H1 (cell line): ENCODE results near the gene NUDT19. TPM values are rescaled to one million over a fixed set of nuclear protein-coding genes. Genes with fewer than 3 reads are reported as not detected.
A peak's percentile ranks its signal among the peaks of the same experiment; 100 is the strongest.

Source experiments
- CTCF ChIA-PET: fragments of 300-600 bp; sonication (Branson Sonifier 250); formaldehyde crosslinking; loops from one replicate; lab custom pipeline; 2021; ENCODE audit not compliant: partially characterized antibody; lab: Charles Lee
- POLR2A ChIA-PET: fragments of 300-600 bp; sonication (Branson Sonifier 250); formaldehyde crosslinking; loops from one replicate; lab custom pipeline; 2021; ENCODE audit warnings: inconsistent platforms; ENCODE audit not compliant: partially characterized antibody; lab: Charles Lee
- DNase-seq, 2 experiments: peaks; one replicate each; pipeline versions ENCODE4 v3.0.0 to v3.0.0-alpha.2; 2010 to 2022; ENCODE audit warnings: low spot score in 2 of 2, low read depth in 1 of 2, mixed read lengths in 1 of 2
- FAIRE-seq: peaks from 2 replicates; lab custom pipeline; 2011; peaks lifted over from hg19 to GRCh38; lab: Jason Lieb, UNC
- H2AFZ ChIP-seq: 2 replicates; pipeline ENCODE4 v1.8.1; 2012; ENCODE audit warnings: low read length, inconsistent platforms
- H2AK5ac ChIP-seq: 2 replicates; pipeline ENCODE4 v1.6.1; 2013; ENCODE audit warnings: low read depth, low read length
- H2BK120ac ChIP-seq: replicated peaks from 2 replicates; pipeline ENCODE3; 2013; ENCODE audit warnings: low read depth, low read length, inconsistent platforms
- H2BK12ac ChIP-seq: 2 replicates; pipeline ENCODE4 v1.6.1; 2013; ENCODE audit warnings: low read depth, low read length
- H2BK15ac ChIP-seq: 2 replicates; pipeline ENCODE4 v1.6.1; 2013; ENCODE audit warnings: low read length
- H2BK20ac ChIP-seq: 2 replicates; pipeline ENCODE4 v1.6.1; 2013; ENCODE audit warnings: low read length
- H2BK5ac ChIP-seq: 2 replicates; pipeline ENCODE4 v1.6.1; 2013; ENCODE audit warnings: low read depth, low read length
- H3K14ac ChIP-seq: 2 replicates; pipeline ENCODE4 v1.6.1; 2013; ENCODE audit warnings: inconsistent platforms; ENCODE audit not compliant: insufficient read length
- H3K18ac ChIP-seq: 2 replicates; pipeline ENCODE4 v1.6.1; 2013; ENCODE audit warnings: low read length; ENCODE audit errors: extremely low read depth
- H3K23ac ChIP-seq: 2 replicates; pipeline ENCODE4 v1.6.1; 2013; ENCODE audit warnings: inconsistent platforms; ENCODE audit not compliant: insufficient read length
- H3K23me2 ChIP-seq: 2 replicates; pipeline ENCODE4 v1.6.1; 2013; ENCODE audit warnings: low read depth, low read length
- H3K27ac ChIP-seq: 2 replicates; pipeline ENCODE4 v1.6.1; 2011; ENCODE audit warnings: low read depth, low read length, inconsistent platforms
- H3K27me3 ChIP-seq, 4 experiments: replicated peaks in 1 of 4; 1 replicate in 1 of 4; 2 replicates in 3 of 4; pipeline versions ENCODE4 v1.6.1 to v1.8.1; 2011 to 2013; ENCODE audit warnings: low read length in 3 of 4, mild to moderate bottlenecking in 3 of 4, inconsistent platforms in 2 of 4, mixed read lengths in 2 of 4, moderate library complexity in 1 of 4; ENCODE audit not compliant: control insufficient read depth in 3 of 4, insufficient read depth in 3 of 4; ENCODE audit errors: extremely low read depth in 1 of 4
- H3K36me3 ChIP-seq, 4 experiments: 2 replicates each; pipeline versions ENCODE4 v1.6.1 to v1.8.1; 2011 to 2013; ENCODE audit warnings: mild to moderate bottlenecking in 4 of 4, low read length in 3 of 4, moderate library complexity in 2 of 4, control low read depth in 1 of 4, inconsistent platforms in 1 of 4; ENCODE audit not compliant: insufficient read depth in 4 of 4, control insufficient read depth in 2 of 4
- H3K4ac ChIP-seq: replicated peaks from 2 replicates; pipeline ENCODE3; 2013; ENCODE audit warnings: low read length, low read depth, mixed read lengths, inconsistent platforms; ENCODE audit not compliant: insufficient read length
- H3K4me1 ChIP-seq, 4 experiments: replicated peaks in 1 of 4; 1 replicate in 1 of 4; 2 replicates in 3 of 4; pipeline versions ENCODE4 v1.6.1 to v1.8.1; 2011 to 2013; ENCODE audit warnings: low read length in 3 of 4, inconsistent platforms in 2 of 4, mixed read lengths in 1 of 4; ENCODE audit not compliant: insufficient read depth in 4 of 4, control insufficient read depth in 3 of 4
- H3K4me2 ChIP-seq, 2 experiments: 2 replicates each; pipeline versions ENCODE4 v1.6.1 to v1.8.1; 2011 to 2013; ENCODE audit warnings: low read depth in 2 of 2, low read length in 2 of 2, control low read depth in 1 of 2, inconsistent platforms in 1 of 2, mild to moderate bottlenecking in 1 of 2; ENCODE audit not compliant: insufficient read depth in 1 of 2
- H3K4me3 ChIP-seq, 4 experiments: fragments of 200-600, 300-600 bp in 1 of 4; sonication (generic), shearing (Covaris generic), sonication (Bioruptor Twin) in 1 of 4; 2 replicates each; pipeline versions ENCODE4 v1.5.1 to v1.8.1; 2011 to 2016; ENCODE audit warnings: low read length in 4 of 4, low read depth in 3 of 4, control low read depth in 2 of 4, inconsistent platforms in 2 of 4, mild to moderate bottlenecking in 2 of 4, mixed read lengths in 1 of 4, moderate library complexity in 1 of 4; ENCODE audit not compliant: insufficient read depth in 2 of 4; ENCODE audit errors: extremely low read depth in 1 of 4
- H3K56ac ChIP-seq: replicated peaks from 2 replicates; pipeline ENCODE3; 2013; ENCODE audit warnings: low read depth, mild to moderate bottlenecking, mixed read lengths, low read length, inconsistent platforms; ENCODE audit not compliant: insufficient read length
- H3K79me1 ChIP-seq: 2 replicates; pipeline ENCODE4 v1.6.1; 2013; ENCODE audit warnings: low read depth, low read length, control low read depth
- H3K79me2 ChIP-seq, 2 experiments: 2 replicates each; pipeline versions ENCODE4 v1.6.1 to v1.8.1; 2012 to 2013; ENCODE audit warnings: low read length in 2 of 2, mild to moderate bottlenecking in 2 of 2, inconsistent platforms in 1 of 2; ENCODE audit not compliant: insufficient read depth in 2 of 2, control insufficient read depth in 1 of 2
- H3K9ac ChIP-seq, 4 experiments: replicated peaks in 1 of 4; 1 replicate in 1 of 4; 2 replicates in 3 of 4; pipeline versions ENCODE4 v1.6.1 to v1.8.1; 2011 to 2013; ENCODE audit warnings: low read depth in 3 of 4, low read length in 3 of 4, control low read depth in 2 of 4, mild to moderate bottlenecking in 2 of 4, moderate library complexity in 2 of 4, inconsistent platforms in 1 of 4; ENCODE audit errors: extremely low read depth in 1 of 4
- H3K9me3 ChIP-seq, 2 experiments: 2 replicates each; pipeline versions ENCODE4 v1.6.1 to v1.8.1; 2012 to 2013; ENCODE audit warnings: mild to moderate bottlenecking in 2 of 2, moderate library complexity in 2 of 2, control low read depth in 1 of 2, inconsistent platforms in 1 of 2, low read depth in 1 of 2, low read length in 1 of 2, mixed read lengths in 1 of 2; ENCODE audit not compliant: insufficient read depth in 2 of 2
- H4K20me1 ChIP-seq, 2 experiments: replicated peaks in 1 of 2; 2 replicates each; pipeline versions ENCODE3 to v1.8.1; 2011 to 2013; ENCODE audit warnings: inconsistent platforms in 2 of 2, low read length in 2 of 2, mild to moderate bottlenecking in 1 of 2; ENCODE audit not compliant: insufficient read depth in 2 of 2, control insufficient read depth in 1 of 2
- H4K5ac ChIP-seq: 2 replicates; pipeline ENCODE4 v1.6.1; 2013; ENCODE audit warnings: low read length, low read depth, mixed read lengths, inconsistent platforms; ENCODE audit not compliant: insufficient read length
- H4K8ac ChIP-seq: 2 replicates; pipeline ENCODE4 v1.8.0; 2013; ENCODE audit warnings: mild to moderate bottlenecking, moderate library complexity, low read length, inconsistent platforms; ENCODE audit not compliant: insufficient read depth; ENCODE audit errors: extremely low read depth
- H4K91ac ChIP-seq: replicated peaks from 2 replicates; pipeline ENCODE3; 2013; ENCODE audit warnings: low read length, mixed read lengths, inconsistent platforms; ENCODE audit not compliant: insufficient read length
- SUZ12 ChIP-seq: fragments of 200-600 bp; sonication (generic); IDR thresholded peaks from 2 replicates; pipeline ENCODE4 v1.6.1; 2012; ENCODE audit warnings: mild to moderate bottlenecking, inconsistent platforms, low read length, moderate library complexity, mixed read lengths
- TAF7 ChIP-seq: optimal IDR thresholded peaks from 2 replicates; pipeline ENCODE3; 2011; ENCODE audit warnings: low read depth, mild to moderate bottlenecking, inconsistent platforms, low read length, moderate library complexity, borderline replicate concordance
- WGBS, 2 experiments: shearing (Covaris generic) in 1 of 2; methylation state at CpG; one replicate each; pipeline versions ENCODE4 v1.1.6 to v1.1.7; 2013 to 2015; ENCODE audit warnings: low lambda C conversion rate in 2 of 2, mixed read lengths in 2 of 2, inconsistent platforms in 1 of 2, low coverage in 1 of 2, missing lambda C conversion rate in 1 of 2; ENCODE audit not compliant: insufficient replicate concordance in 2 of 2, insufficient coverage in 1 of 2, insufficient read length in 1 of 2; ENCODE audit errors: extremely low coverage in 1 of 2, missing lambda C conversion rate in 1 of 2; 5-methylcytosine and 5-hydroxymethylcytosine counted together
- polyA plus RNA-seq, 7 experiments: library from polyadenylated mRNA; depleted of rRNA in 3 of 7; stranded (reverse) in 5 of 7; unstranded in 2 of 7; fragments of >200 nt in 5 of 7; fragments of 200-250 nt in 2 of 7; gene quantifications; 1 replicate in 5 of 7; 2 replicates in 1 of 7; 4 replicates in 1 of 7; pipeline versions ENCODE4 v1.2.1 to v1.2.3, GENCODE V29; 2011 to 2013; ENCODE audit warnings: missing spikeins in 2 of 7, mixed read lengths in 2 of 7
- total RNA-seq: library from RNA; stranded (reverse); fragmentation: NEBNext Ultra II Directional; extraction: Animal tissue kit (Norgen Biotek cat#: 25700); gene quantifications from 2 replicates; pipeline ENCODE4 v1.2.1, GENCODE V29; 2021

Gene NUDT19
- total and polyA plus RNA-seq, 2 of the 8 experiments (the other 6 are each of a cell fraction or from before 2014, with no cell fraction given) = 2.0 to 3.3 TPM

GRCh38 chr19:32676895-32677359 lies 14.7 kb upstream of the NUDT19 start:
- H3K4me1 ChIP-seq = peaks cover 8 to 16% (median 11%) of the 10 kb centered on the region in 4 experiments; a peak in 6 of 7 replicates
- no peaks in the 10 kb centered on the region; a peak in 1 of 4 replicates for H3K9me3 ChIP-seq
- H3K9ac ChIP-seq = no peak overlapping the region
- ChIA-PET CTCF (interaction anchor here (0.5 to 1.6 kb wide), 5 partner anchors 9 to 683 kb away, joined by 3 to 4 read pairs (median 4); no protein-coding TSS in a partner anchor), POLR2A (interaction anchor here (0.7 to 2.8 kb wide), 3 partner anchors 10 to 271 kb away, joined by 3 to 12 read pairs (median 4); partner anchors contain the start of genes DPY19L3 and NUDT19)
- no peak overlapping the region for H2BK20ac ChIP-seq
- peak overlapping the region; percentile 80 to 91 for H3K4me2 ChIP-seq
- H3K14ac ChIP-seq = no peak overlapping the region
- no peak overlapping the region for H4K91ac ChIP-seq
- peak overlapping the region; percentile 82; the same call in 1 of the 2 replicates for H4K8ac ChIP-seq
- H2BK120ac ChIP-seq = no peak overlapping the region
- no peak overlapping the region for H3K23ac ChIP-seq
- no peak overlapping the region; the same call in 1 of the 2 replicates for H3K18ac ChIP-seq
- DNase-seq = no peak
- no peak overlapping the region for H2BK5ac ChIP-seq
- H2AK5ac ChIP-seq = no peak overlapping the region
- peak overlapping the region in 3 of 4 experiments; percentile 27 to 91 (median 36); a peak in 6 of 8 replicates for H3K4me3 ChIP-seq
- no peak overlapping the region for H3K4ac ChIP-seq
- H3K23me2 ChIP-seq = peaks cover 14% of the 10 kb centered on the region; the same call in 1 of the 2 replicates
- H3K79me1 ChIP-seq = peaks cover 13% of the 10 kb centered on the region
- H2BK12ac ChIP-seq = no peak overlapping the region
- no peak for TF ChIP-seq TAF7
- peak; percentile 58; the same call in 1 of the 2 replicates for TF ChIP-seq SUZ12
- H2AFZ ChIP-seq = no peak overlapping the region
- H4K20me1 ChIP-seq = peaks cover 10 to 16% of the 10 kb centered on the region in 2 experiments
- no peak overlapping the region for H4K5ac ChIP-seq
- H2BK15ac ChIP-seq = no peak overlapping the region
- 33% methylated on average over 28 of the region's 33 CpGs; no CpG with 5 or more reads in 1 of the 2 experiments for WGBS, 2 experiments
- FAIRE-seq = no peak
- no peak overlapping the region for H3K27ac ChIP-seq
- peaks cover 20 to 33% (median 26%) of the 10 kb centered on the region in 4 experiments for H3K27me3 ChIP-seq
- peaks cover 0 to 25% of the 10 kb centered on the region in 2 experiments; a peak in 2 of 4 replicates for H3K79me2 ChIP-seq
- no peak overlapping the region for H3K56ac ChIP-seq
- H3K36me3 ChIP-seq = peaks cover 0 to 6% (median 0%) of the 10 kb centered on the region in 4 experiments; a peak in 1 of 8 replicates
